HepG2 (cell line): ENCODE data around the gene BST1. TPM values are rescaled to one million over a fixed set of nuclear protein-coding genes. Genes with fewer than 3 reads are reported as not detected.

Source experiments
- ATAC-seq: fragments of 200-7000 bp; cut with Tn5 transposase; 3 replicates; pipeline ENCODE4 v1.9.1; 2020; ENCODE audit warnings: mild to moderate bottlenecking, moderate library complexity
- BruUV-seq: library from RNA; stranded (reverse); fragments of 400-500 nt; replicated peaks from 2 replicates; lab custom pipeline; 2021; lab: Mats Ljungman, UMichigan
- CTCF ChIA-PET: fragments of 300-600 bp; formaldehyde crosslinking; extraction: SDS; loops from one replicate; lab custom pipeline; 2021; ENCODE audit warnings: low total read pairs, inconsistent platforms, low intra/inter-chr PET ratio; lab: Yijun Ruan, JAX
- POLR2A ChIA-PET: fragments of 350-600 bp; sonication (Branson Sonifier 250); formaldehyde crosslinking; loops from one replicate; lab custom pipeline; 2020; ENCODE audit warnings: antibody characterized with exemption, inconsistent platforms; lab: Yijun Ruan, JAX
- DNase-seq: peaks from one replicate; pipeline ENCODE4 v3.0.0-alpha.2; 2015; ENCODE audit warnings: low spot score
- FAIRE-seq: peaks from 3 replicates; lab custom pipeline; 2011; peaks lifted over from hg19 to GRCh38; lab: Jason Lieb, UNC
- H2AFZ ChIP-seq: one replicate; pipeline ENCODE4 v1.6.1; 2011; ENCODE audit warnings: low read length, inconsistent platforms
- H3K27ac ChIP-seq: fragments of 300-600 bp; 3 replicates; pipeline ENCODE4 v1.8.0; 2011; ENCODE audit warnings: mixed run types, mild to moderate bottlenecking, mixed read lengths, low read length, inconsistent platforms; ENCODE audit not compliant: insufficient read depth; ENCODE audit errors: extremely low read length
- H3K27me3 ChIP-seq, 2 experiments: fragments of 200-600 bp in 1 of 2; 2 replicates in 1 of 2; 3 replicates in 1 of 2; pipeline versions ENCODE4 v1.6.0 to v1.8.0; 2011; ENCODE audit warnings: low read length in 2 of 2, mild to moderate bottlenecking in 2 of 2, moderate library complexity in 2 of 2, inconsistent platforms in 1 of 2; ENCODE audit not compliant: insufficient read depth in 2 of 2, control insufficient read depth in 1 of 2
- H3K36me3 ChIP-seq, 2 experiments: fragments of 200-600 bp in 1 of 2; replicated peaks in 1 of 2; 2 replicates in 1 of 2; 3 replicates in 1 of 2; pipeline versions ENCODE4 v1.5.1 to v1.8.0; 2011; ENCODE audit warnings: low read length in 2 of 2, inconsistent platforms in 1 of 2; ENCODE audit not compliant: insufficient read depth in 2 of 2, control insufficient read depth in 1 of 2
- H3K4me1 ChIP-seq: 2 replicates; pipeline ENCODE4 v1.5.1; 2012; ENCODE audit warnings: low read length, inconsistent platforms; ENCODE audit not compliant: insufficient read depth
- H3K4me2 ChIP-seq: 2 replicates; pipeline ENCODE4 v1.6.0; 2011; ENCODE audit warnings: low read depth, low read length, inconsistent platforms
- H3K4me3 ChIP-seq, 3 experiments: fragments of 200-600 bp in 1 of 3; sonication (generic), shearing (Covaris generic) in 1 of 3; replicated peaks in 1 of 3; 2 replicates each; pipeline ENCODE4 v1.5.1; 2011 to 2016; ENCODE audit warnings: low read length in 3 of 3, inconsistent platforms in 2 of 3, low read depth in 2 of 3, mild to moderate bottlenecking in 2 of 3, control low read depth in 1 of 3, mixed read lengths in 1 of 3; ENCODE audit not compliant: insufficient read depth in 1 of 3
- H3K79me2 ChIP-seq: one replicate; pipeline ENCODE4 v1.6.1; 2011; ENCODE audit warnings: low read length, inconsistent platforms; ENCODE audit not compliant: insufficient read depth
- H3K9ac ChIP-seq: 2 replicates; pipeline ENCODE4 v1.6.0; 2011; ENCODE audit warnings: mild to moderate bottlenecking, low read depth, low read length, inconsistent platforms; ENCODE audit not compliant: insufficient read depth
- H3K9me3 ChIP-seq: 2 replicates; pipeline ENCODE4 v1.5.1; 2012; ENCODE audit warnings: mild to moderate bottlenecking, low read length
- H4K20me1 ChIP-seq: 2 replicates; pipeline ENCODE4 v1.6.0; 2011; ENCODE audit warnings: inconsistent platforms, mild to moderate bottlenecking, low read length, moderate library complexity; ENCODE audit not compliant: insufficient read depth
- ATF7 ChIP-seq, 2 experiments: fragments of 450-650 bp in 1 of 2; sonication (generic) in 1 of 2; formaldehyde crosslinking in 1 of 2; IDR thresholded peaks; 2 replicates each; pipeline versions ENCODE4 v1.4.0 to v1.6.1; 2016 to 2020; ENCODE audit warnings: antibody characterized with exemption in 1 of 2, mild to moderate bottlenecking in 1 of 2, missing genetic modification reagents in 1 of 2
- CREB1 ChIP-seq, 2 experiments: fragments of 450-650 bp in 1 of 2; IDR thresholded peaks; 2 replicates each; pipeline ENCODE4 v1.6.1; 2016 to 2017; ENCODE audit warnings: control low read depth in 1 of 2, mild to moderate bottlenecking in 1 of 2, missing compliant biosample characterization in 1 of 2, missing genetic modification characterization in 1 of 2
- HOXA9 ChIP-seq: sonication (generic); formaldehyde crosslinking; IDR thresholded peaks from 2 replicates; pipeline ENCODE4 v1.8.1; 2022; ENCODE audit warnings: missing genetic modification reagents, mild to moderate bottlenecking, moderate library complexity, borderline replicate concordance
- JUNB ChIP-seq: sonication (generic); formaldehyde crosslinking; IDR thresholded peaks from 2 replicates; pipeline ENCODE4 v1.8.0; 2022; ENCODE audit warnings: missing genetic modification reagents, mild to moderate bottlenecking, borderline replicate concordance
- MTA3 ChIP-seq: sonication (generic); formaldehyde crosslinking; IDR thresholded peaks from 2 replicates; pipeline ENCODE4 v1.4.0; 2020; ENCODE audit warnings: missing genetic modification reagents
- NFIC ChIP-seq: IDR thresholded peaks from 2 replicates; pipeline ENCODE4 v1.6.1; 2012; ENCODE audit warnings: mild to moderate bottlenecking, low read length, inconsistent platforms
- SAP130 ChIP-seq: IDR thresholded peaks from 2 replicates; pipeline ENCODE4 v1.6.1; 2016; ENCODE audit warnings: low read depth
- ZNF350 ChIP-seq: sonication (generic); formaldehyde crosslinking; IDR thresholded peaks from 2 replicates; pipeline ENCODE4 v1.4.0; 2020; ENCODE audit warnings: mild to moderate bottlenecking, low read depth, missing genetic modification reagents, borderline replicate concordance
- ZNF431 ChIP-seq: sonication (generic); formaldehyde crosslinking; IDR thresholded peaks from 2 replicates; pipeline ENCODE4 v1.9.0; 2022; ENCODE audit warnings: missing genetic modification reagents, low read depth, mild to moderate bottlenecking, borderline replicate concordance
- ZNF737 ChIP-seq: sonication (generic); formaldehyde crosslinking; IDR thresholded peaks from 2 replicates; pipeline ENCODE4 v1.5.0; 2020; ENCODE audit warnings: missing genetic modification reagents, mild to moderate bottlenecking, borderline replicate concordance
- ZSCAN9 ChIP-seq: IDR thresholded peaks from 2 replicates; pipeline ENCODE4 v1.6.1; 2016; ENCODE audit warnings: borderline replicate concordance
- WGBS: methylation state at CpG from one replicate; pipeline ENCODE4 v1.1.6; 2017; ENCODE audit warnings: low lambda C conversion rate; 5-methylcytosine and 5-hydroxymethylcytosine counted together
- in situ Hi-C: cut with HindIII; loops from 2 replicates; pipeline ENCODE4 v1.10.0; 2017; ENCODE audit warnings: low pct_unique_long_range_greater_than_20kb; ENCODE audit not compliant: extremely low pct_ligation_motif_present
- intact Hi-C: fragments of 100-400 bp; cut with micrococcal nuclease; formaldehyde crosslinking; loops from one replicate; pipeline ENCODE4 v1.10.0; 2022; ENCODE audit not compliant: unreplicated experiment
- polyA plus RNA-seq, 8 experiments: library from polyadenylated mRNA; depleted of rRNA in 3 of 8; stranded (reverse) in 7 of 8; unstranded in 1 of 8; fragments of >200 nt; fragmentation: Illumina TruSeq in 4 of 8; extraction: Trizol in 4 of 8; gene quantifications; 2 replicates each; pipeline versions ENCODE4 v1.2.1 to v1.2.3, GENCODE V29; 2011 to 2016; ENCODE audit warnings: low read depth in 4 of 8, missing spikeins in 1 of 8, mixed read lengths in 1 of 8; ENCODE audit not compliant: insufficient read depth in 1 of 8
- total RNA-seq, 5 experiments: library from RNA; depleted of rRNA; stranded (reverse); fragments of >200 nt; fragmentation: Illumina TruSeq; extraction: Trizol; gene quantifications; 2 replicates each; pipeline ENCODE4 v1.2.3, GENCODE V29; 2016; ENCODE audit warnings: low read depth in 1 of 5
- TF ChIP-seq, protein P1 (sequence below): sonication (generic); formaldehyde crosslinking; conservative IDR thresholded peaks from 2 replicates; pipeline ENCODE4 v1.8.0; 2022; ENCODE audit warnings: mild to moderate bottlenecking, moderate library complexity, missing genetic modification reagents

BST1 gene
- total and polyA plus RNA-seq, 2 of the 13 experiments (the other 11 are each of a cell fraction or from before 2014, with no cell fraction given): 0.09 to 0.49 TPM

DNA sequence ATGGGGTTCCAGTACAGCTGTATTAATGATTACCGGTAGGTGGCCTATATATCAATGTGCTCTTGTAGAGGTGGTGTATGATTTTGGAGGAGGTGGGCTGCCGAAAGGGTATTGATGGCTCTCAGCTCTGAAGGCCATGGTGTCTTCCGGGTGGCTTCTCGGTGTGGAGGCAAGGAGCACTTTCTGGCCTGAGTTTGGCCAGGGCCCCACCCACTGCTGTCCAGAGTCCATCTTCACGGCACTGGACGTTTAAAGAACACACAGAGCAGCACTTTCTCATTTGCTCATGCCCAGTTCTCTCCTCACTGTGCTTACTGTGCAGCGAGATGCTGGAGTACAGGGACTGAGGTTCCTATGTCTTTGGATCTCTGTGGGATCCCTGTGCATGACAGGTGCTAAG lies 16.1 kb downstream of the BST1 start (continued):
- TF ChIP-seq, protein P1, sequence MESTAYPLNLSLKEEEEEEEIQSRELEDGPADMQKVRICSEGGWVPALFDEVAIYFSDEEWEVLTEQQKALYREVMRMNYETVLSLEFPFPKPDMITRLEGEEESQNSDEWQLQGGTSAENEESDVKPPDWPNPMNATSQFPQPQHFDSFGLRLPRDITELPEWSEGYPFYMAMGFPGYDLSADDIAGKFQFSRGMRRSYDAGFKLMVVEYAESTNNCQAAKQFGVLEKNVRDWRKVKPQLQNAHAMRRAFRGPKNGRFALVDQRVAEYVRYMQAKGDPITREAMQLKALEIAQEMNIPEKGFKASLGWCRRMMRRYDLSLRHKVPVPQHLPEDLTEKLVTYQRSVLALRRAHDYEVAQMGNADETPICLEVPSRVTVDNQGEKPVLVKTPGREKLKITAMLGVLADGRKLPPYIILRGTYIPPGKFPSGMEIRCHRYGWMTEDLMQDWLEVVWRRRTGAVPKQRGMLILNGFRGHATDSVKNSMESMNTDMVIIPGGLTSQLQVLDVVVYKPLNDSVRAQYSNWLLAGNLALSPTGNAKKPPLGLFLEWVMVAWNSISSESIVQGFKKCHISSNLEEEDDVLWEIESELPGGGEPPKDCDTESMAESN (CRISPR knock-in tag): 0 out of 2 replicates have a peak, but pooled peaks have one; percentile 33
- 0 out of 2 replicates have a peak, but pooled peaks have one; percentile 29 for TF ChIP-seq ZNF350 (CRISPR knock-in tag)
- 0 out of 2 replicates have a peak, but pooled peaks have one; percentile 17 for TF ChIP-seq SAP130

GRCh38 chr4:15719506-15719905 lies 16.6 kb downstream of the BST1 start:
- whole genome bisulfite sequencing: 17% methylated on average over 3 of the region's 4 CpGs
- in situ Hi-C loops (no loop called here), intact Hi-C loops (no loop called here)
- ATAC-seq: peak; percentile 21; the same call in 2 of the 3 replicates
- H2AFZ ChIP-seq: no peak overlapping the region
- H3K27me3 ChIP-seq: no peaks in the 10 kb centered on the region
- H3K4me2 ChIP-seq: peak overlapping the region; percentile 78
- no peak for FAIRE-seq
- H3K9ac ChIP-seq: no peak overlapping the region
- no TSS peak for BruUV-seq
- no peak for TF ChIP-seq MTA3
- TF ChIP-seq ZNF431 (CRISPR knock-in tag): no peak
- TF ChIP-seq ZSCAN9 (CRISPR knock-in tag): no peak
- TF ChIP-seq NFIC: no peak
- TF ChIP-seq JUNB (CRISPR knock-in tag): 0 out of 2 replicates have a peak, but pooled peaks have one; percentile 9
- no peak for TF ChIP-seq ZNF737 (CRISPR knock-in tag)
- TF ChIP-seq HOXA9 (CRISPR knock-in tag): no peak
- peak; percentile 75 for TF ChIP-seq CREB1 (IDR thresholded peaks at IDR 0.05)
- no peak for TF ChIP-seq CREB1 (CRISPR knock-in tag; IDR thresholded peaks at IDR 0.05)
- peak; percentile 83 for TF ChIP-seq ATF7 (IDR thresholded peaks at IDR 0.05)
- TF ChIP-seq ATF7 (CRISPR knock-in tag; IDR thresholded peaks at IDR 0.05): no peak
- no peak for TF ChIP-seq ZNF350 (CRISPR knock-in tag)
- no peak overlapping the region for H3K27ac ChIP-seq
- H3K9me3 ChIP-seq: no peaks in the 10 kb centered on the region
- POLR2A ChIA-PET: no interaction called here
- H3K79me2 ChIP-seq: no peaks in the 10 kb centered on the region
- H4K20me1 ChIP-seq: no peaks in the 10 kb centered on the region
- no peaks in the 10 kb centered on the region for H3K36me3 ChIP-seq
- DNase-seq: no peak
- H3K4me3 ChIP-seq: 0 out of 6 replicates have a peak overlapping the region, but pooled peaks of 1 of the 3 experiments have one; percentile 6
- H3K4me1 ChIP-seq: peaks cover 21% of the 10 kb centered on the region
- CTCF ChIA-PET: no interaction called here
